Measurements from ENCODE around the gene CBX2.

CBX2 gene

GRCh38 chr17:79740413-79740812 lies 37.5 kb upstream of the CBX2 start:
- Histone ChIP-seq H3K4me3 (no peak overlapping the region), H3K27ac (no peak overlapping the region)

GRCh38 chr17:79741401-79741750 lies 36.6 kb upstream of the CBX2 start:
- Histone ChIP-seq H3K27ac (no peak overlapping the region), H3K4me3 (peak overlapping the region; percentile 74), H3K36me3 (ENCODE audit: insufficient read depth, low read length) (no peaks in the 10 kb centered on the region), H3K9ac (ENCODE audit: insufficient read length) (no peak overlapping the region), H3K9me3 (ENCODE audit: low read depth, low read length) (no peaks in the 10 kb centered on the region)
- DNase-seq (ENCODE audit: low read depth, low spot score): no peak
- TF ChIP-seq FOXP2 (optimal IDR thresholded peaks at IDR 0.05; ENCODE audit: control extremely low read depth, extremely low read length, insufficient read depth) (no peak), EZH2 (IDR thresholded peaks at IDR 0.05) (no peak), POLR2AphosphoS5 (IDR thresholded peaks at IDR 0.05; ENCODE audit: borderline replicate concordance, low read depth, low read length) (no peak)

More at GRCh38 chr17:79740413-79740812, 37.5 kb upstream of the CBX2 start:
- TF ChIP-seq POLR2AphosphoS5 (IDR thresholded peaks at IDR 0.05; ENCODE audit: borderline replicate concordance, low read depth, low read length): no peak
- no peak for TF ChIP-seq EZH2 (IDR thresholded peaks at IDR 0.05)
- TF ChIP-seq FOXP2 (optimal IDR thresholded peaks at IDR 0.05; ENCODE audit: control extremely low read depth, extremely low read length, insufficient read depth): no peak
- no peaks in the 10 kb centered on the region for H3K9me3 ChIP-seq (ENCODE audit: low read depth, low read length)
- no peak for DNase-seq (ENCODE audit: low read depth, low spot score)
- no peaks in the 10 kb centered on the region for H3K36me3 ChIP-seq (ENCODE audit: insufficient read depth, low read length)
- H3K9ac ChIP-seq (ENCODE audit: insufficient read length): no peak overlapping the region

- no peak for DNase-seq (ENCODE audit: low read depth, low spot score)
- Histone ChIP-seq H3K27ac (no peak overlapping the region), H3K9ac (ENCODE audit: insufficient read length) (peak overlapping the region; percentile 51)
These were observed 36.0 kb upstream of the CBX2 start for GRCh38 chr17:79741751-79742588.

GRCh38 chr17:79742589-79742918 lies 35.4 kb upstream of the CBX2 start:
- no peaks in the 10 kb centered on the region for H3K9me3 ChIP-seq (ENCODE audit: low read depth, low read length)
- no peak overlapping the region for H3K4me3 ChIP-seq
- no peak for DNase-seq (ENCODE audit: low read depth, low spot score)
- TF ChIP-seq FOXP2 (optimal IDR thresholded peaks at IDR 0.05; ENCODE audit: control extremely low read depth, extremely low read length, insufficient read depth): no peak
- TF ChIP-seq EZH2 (IDR thresholded peaks at IDR 0.05): no peak
- TF ChIP-seq POLR2AphosphoS5 (IDR thresholded peaks at IDR 0.05; ENCODE audit: borderline replicate concordance, low read depth, low read length): no peak
- H3K9ac ChIP-seq (ENCODE audit: insufficient read length): no peak overlapping the region
- H3K36me3 ChIP-seq (ENCODE audit: insufficient read depth, low read length): no peaks in the 10 kb centered on the region
- H3K27ac ChIP-seq: no peak overlapping the region

More at GRCh38 chr17:79741751-79742588, 36.0 kb upstream of the CBX2 start:
- Histone ChIP-seq H3K36me3 (ENCODE audit: insufficient read depth, low read length) (no peaks in the 10 kb centered on the region), H3K4me3 (peak overlapping the region; percentile 74), H3K9me3 (ENCODE audit: low read depth, low read length) (no peaks in the 10 kb centered on the region)
- TF ChIP-seq EZH2 (IDR thresholded peaks at IDR 0.05): no peak
- TF ChIP-seq POLR2AphosphoS5 (IDR thresholded peaks at IDR 0.05; ENCODE audit: borderline replicate concordance, low read depth, low read length): no peak
- no peak for TF ChIP-seq FOXP2 (optimal IDR thresholded peaks at IDR 0.05; ENCODE audit: control extremely low read depth, extremely low read length, insufficient read depth)

- Histone ChIP-seq H3K4me3 (no peak overlapping the region), H3K36me3 (ENCODE audit: insufficient read depth, low read length) (no peaks in the 10 kb centered on the region), H3K9ac (ENCODE audit: insufficient read length) (no peak overlapping the region), H3K9me3 (ENCODE audit: low read depth, low read length) (no peaks in the 10 kb centered on the region), H3K27ac (no peak overlapping the region)
- DNase-seq (ENCODE audit: low read depth, low spot score): no peak
- TF ChIP-seq POLR2AphosphoS5 (IDR thresholded peaks at IDR 0.05; ENCODE audit: borderline replicate concordance, low read depth, low read length) (no peak), FOXP2 (optimal IDR thresholded peaks at IDR 0.05; ENCODE audit: control extremely low read depth, extremely low read length, insufficient read depth) (no peak), EZH2 (IDR thresholded peaks at IDR 0.05) (no peak)
These were observed 34.9 kb upstream of the CBX2 start for GRCh38 chr17:79742951-79743476.

- TF ChIP-seq FOXP2 (optimal IDR thresholded peaks at IDR 0.05; ENCODE audit: control extremely low read depth, extremely low read length, insufficient read depth): no peak
- no peak for TF ChIP-seq POLR2AphosphoS5 (IDR thresholded peaks at IDR 0.05; ENCODE audit: borderline replicate concordance, low read depth, low read length)
- TF ChIP-seq EZH2 (IDR thresholded peaks at IDR 0.05): no peak
- DNase-seq (ENCODE audit: low read depth, low spot score): no peak
- no peaks in the 10 kb centered on the region for H3K36me3 ChIP-seq (ENCODE audit: insufficient read depth, low read length)
- no peaks in the 10 kb centered on the region for H3K9me3 ChIP-seq (ENCODE audit: low read depth, low read length)
- H3K4me3 ChIP-seq: no peak overlapping the region
- no peak overlapping the region for H3K9ac ChIP-seq (ENCODE audit: insufficient read length)
- H3K27ac ChIP-seq: no peak overlapping the region
These were observed 34.3 kb upstream of the CBX2 start for GRCh38 chr17:79743614-79744013.

- TF ChIP-seq EZH2 (IDR thresholded peaks at IDR 0.05): no peak
- no peak for TF ChIP-seq POLR2AphosphoS5 (IDR thresholded peaks at IDR 0.05; ENCODE audit: borderline replicate concordance, low read depth, low read length)
- no peak for TF ChIP-seq FOXP2 (optimal IDR thresholded peaks at IDR 0.05; ENCODE audit: control extremely low read depth, extremely low read length, insufficient read depth)
- Histone ChIP-seq H3K27ac (no peak overlapping the region), H3K9ac (ENCODE audit: insufficient read length) (no peak overlapping the region), H3K9me3 (ENCODE audit: low read depth, low read length) (no peaks in the 10 kb centered on the region), H3K4me3 (no peak overlapping the region), H3K36me3 (ENCODE audit: insufficient read depth, low read length) (no peaks in the 10 kb centered on the region)
- DNase-seq (ENCODE audit: low read depth, low spot score): no peak
These were observed 32.3 kb upstream of the CBX2 start for GRCh38 chr17:79745641-79746105.

GRCh38 chr17:79746889-79747507 lies 30.9 kb upstream of the CBX2 start:
- TF ChIP-seq EZH2 (IDR thresholded peaks at IDR 0.05) (no peak), POLR2AphosphoS5 (IDR thresholded peaks at IDR 0.05; ENCODE audit: borderline replicate concordance, low read depth, low read length) (no peak), FOXP2 (optimal IDR thresholded peaks at IDR 0.05; ENCODE audit: control extremely low read depth, extremely low read length, insufficient read depth) (no peak)
- no peak for DNase-seq (ENCODE audit: low read depth, low spot score)
- Histone ChIP-seq H3K9ac (ENCODE audit: insufficient read length) (no peak overlapping the region), H3K4me3 (no peak overlapping the region), H3K27ac (no peak overlapping the region), H3K36me3 (ENCODE audit: insufficient read depth, low read length) (no peaks in the 10 kb centered on the region), H3K9me3 (ENCODE audit: low read depth, low read length) (no peaks in the 10 kb centered on the region)
